Central memory CD4-positive, alpha-beta T cell (primary cell): ENCODE results near the gene MAPK1IP1L.
"Not testable (repeated sequence)": the region's sequence is repeated elsewhere in the genome, so short reads cannot be mapped to it uniquely, and the experiment has no call there.

Experiments
- DNase-seq: peaks from one replicate; pipeline ENCODE4 v3.0.0; 2022
- total RNA-seq, 3 experiments: gene quantifications; one replicate each; lab custom pipeline; 2026; lab: John Stamatoyannopoulos, UW

Gene MAPK1IP1L
- 104 to 145 (median 106) reads per million in 3 experiments for total RNA-seq

- DNase-seq, result peak; percentile 91
These were observed at the start of gene MAPK1IP1L for GRCh38 chr14:55051423-55052268. Gene MAPK1IP1L (plus strand): TSS chr14:55051647. CDS start chr14:55061684, 10,037 bp downstream.

- DNase-seq, result no peak
These were observed 46.4 kb upstream of the MAPK1IP1L start for GRCh38 chr14:55005071-55005470.

- DNase-seq, result no peak
These were observed 36.4 kb upstream of the MAPK1IP1L start for GRCh38 chr14:55015006-55015405.

- no peak for DNase-seq
These were observed 31.4 kb upstream of the MAPK1IP1L start for GRCh38 chr14:55019968-55020554.

- DNase-seq, result not testable (repeated sequence)
These were observed 27.1 kb upstream of the MAPK1IP1L start for GRCh38 chr14:55024365-55024764.

- DNase-seq, result no peak
These were observed 25.5 kb upstream of the MAPK1IP1L start for GRCh38 chr14:55025948-55026347.

GRCh38 chr14:55026441-55026792, 25.0 kb upstream of the MAPK1IP1L start:
- DNase-seq, result no peak

GRCh38 chr14:55026793-55027561, 24.5 kb upstream of the MAPK1IP1L start, which contains the start of the genes SOCS4 and WDHD1:
Gene SOCS4 (plus strand): TSS chr14:55027236. CDS start chr14:55043042, 15,806 bp downstream.
Gene WDHD1 (minus strand): TSS chr14:55027099. CDS start chr14:55026787, 312 bp downstream.
- DNase-seq, result peak; percentile 96

- DNase-seq, result no peak
These were observed 23.4 kb upstream of the MAPK1IP1L start for GRCh38 chr14:55028066-55028465.

- DNase-seq, result no peak
These were observed 23.0 kb upstream of the MAPK1IP1L start for GRCh38 chr14:55028476-55028875.

GRCh38 chr14:55031190-55031589, 20.3 kb upstream of the MAPK1IP1L start:
- no peak for DNase-seq

GRCh38 chr14:55037995-55038394, 13.5 kb upstream of the MAPK1IP1L start:
- DNase-seq, result not testable (repeated sequence)

GRCh38 chr14:55038708-55039107, 12.7 kb upstream of the MAPK1IP1L start:
- no peak for DNase-seq

GRCh38 chr14:55043528-55043927, 7.9 kb upstream of the MAPK1IP1L start:
- no peak for DNase-seq

- DNase-seq, result no peak
These were observed 6.4 kb upstream of the MAPK1IP1L start for GRCh38 chr14:55045087-55045486.

GRCh38 chr14:55047301-55048053, 4.0 kb upstream of the MAPK1IP1L start:
- DNase-seq, result no peak

GRCh38 chr14:55048900-55049436, 2.5 kb upstream of the MAPK1IP1L start:
- no peak for DNase-seq

GRCh38 chr14:55051165-55051422, 353 bp upstream of the MAPK1IP1L start:
- DNase-seq, result no peak

- DNase-seq, result no peak
These were observed 953 bp downstream of the MAPK1IP1L start for GRCh38 chr14:55052269-55052930.

GRCh38 chr14:55053018-55053417, 1.6 kb downstream of the MAPK1IP1L start:
- no peak for DNase-seq

GRCh38 chr14:55053500-55053899, 2.1 kb downstream of the MAPK1IP1L start:
- DNase-seq, result no peak

GRCh38 chr14:55054098-55054497, 2.7 kb downstream of the MAPK1IP1L start:
- DNase-seq, result no peak
